ENCODE results near the gene SUMO3. TPM values are rescaled to one million over a fixed set of nuclear protein-coding genes. Genes with fewer than 3 reads are reported as not detected.

SUMO3 gene
- total and polyA plus RNA-seq, 2 of the 8 experiments (the other 6 are each of a cell fraction or from before 2014, with no cell fraction given): 96.8 to 101 TPM

GRCh38 chr21:44783020-44783696, 34.7 kb downstream of the SUMO3 start:
- Histone ChIP-seq H3K4me3 (ENCODE audit: extremely low read depth in 1 of 4, insufficient read depth in 2 of 4, low read depth in 3 of 4, low read length in 4 of 4) (no peak overlapping the region), H3K4ac (replicated peaks; ENCODE audit: insufficient read length, low read depth, low read length) (no peak overlapping the region), H3K4me1 (replicated peaks in 1 of 4; ENCODE audit: control insufficient read depth in 3 of 4, insufficient read depth in 4 of 4, low read length in 3 of 4) (no peaks in the 10 kb centered on the region), H4K8ac (ENCODE audit: extremely low read depth, insufficient read depth, low read length) (no peak overlapping the region), H3K56ac (replicated peaks; ENCODE audit: insufficient read length, low read depth, low read length) (no peak overlapping the region), H2BK120ac (replicated peaks; ENCODE audit: low read depth, low read length) (no peak overlapping the region), H3K4me2 (ENCODE audit: insufficient read depth in 1 of 2, low read depth in 2 of 2, low read length in 2 of 2) (no peak overlapping the region), H2BK5ac (ENCODE audit: low read depth, low read length) (no peak overlapping the region), H2AFZ (ENCODE audit: low read length) (no peak overlapping the region), H4K91ac (replicated peaks; ENCODE audit: insufficient read length, low read length) (no peak overlapping the region), H3K36me3 (ENCODE audit: control insufficient read depth in 2 of 4, insufficient read depth in 4 of 4, low read length in 3 of 4) (peaks cover 0 to 18% (median 4%) of the 10 kb centered on the region in 4 experiments; a peak in 5 of 8 replicates), H4K20me1 (replicated peaks in 1 of 2; ENCODE audit: control insufficient read depth in 1 of 2, insufficient read depth in 2 of 2, low read length in 2 of 2) (peaks cover 0 to 6% of the 10 kb centered on the region in 2 experiments), H3K79me1 (ENCODE audit: low read depth, low read length) (peaks cover 10% of the 10 kb centered on the region), H3K14ac (ENCODE audit: insufficient read length) (no peak overlapping the region), H3K27me3 (replicated peaks in 1 of 4; ENCODE audit: control insufficient read depth in 3 of 4, extremely low read depth in 1 of 4, insufficient read depth in 3 of 4, low read length in 3 of 4) (no peaks in the 10 kb centered on the region), H3K23ac (ENCODE audit: insufficient read length) (no peak overlapping the region), H3K23me2 (ENCODE audit: low read depth, low read length) (no peaks in the 10 kb centered on the region), H2BK15ac (ENCODE audit: low read length) (no peak overlapping the region), H2BK12ac (ENCODE audit: low read depth, low read length) (no peak overlapping the region), H3K79me2 (ENCODE audit: control insufficient read depth in 1 of 2, insufficient read depth in 2 of 2, low read length in 2 of 2) (peaks cover 0 to 89% of the 10 kb centered on the region in 2 experiments), H3K9ac (replicated peaks in 1 of 4; ENCODE audit: extremely low read depth in 1 of 4, low read depth in 3 of 4, low read length in 3 of 4) (no peak overlapping the region), H3K9me3 (ENCODE audit: insufficient read depth in 2 of 2, low read depth in 1 of 2, low read length in 1 of 2) (peaks cover 0 to 4% of the 10 kb centered on the region in 2 experiments; a peak in 1 of 4 replicates), H2AK5ac (ENCODE audit: low read depth, low read length) (no peak overlapping the region), H4K5ac (ENCODE audit: insufficient read length, low read depth, low read length) (no peak overlapping the region), H2BK20ac (ENCODE audit: low read length) (no peak overlapping the region), H3K18ac (ENCODE audit: extremely low read depth, low read length) (no peak overlapping the region), H3K27ac (ENCODE audit: low read depth, low read length) (no peak overlapping the region)
- ChIA-PET POLR2A (ENCODE audit: partially characterized antibody) (interaction anchor here (0.9 to 1.2 kb wide), 2 partner anchors 10 to 22 kb away, joined by 3 to 4 read pairs; no protein-coding TSS in a partner anchor), CTCF (ENCODE audit: partially characterized antibody) (interaction anchor here (0.6 to 3.3 kb wide), 8 partner anchors 10 to 273 kb away, joined by 3 to 24 read pairs (median 4); no protein-coding TSS in a partner anchor)
- WGBS, 2 experiments (ENCODE audit: extremely low coverage in 1 of 2, insufficient coverage in 1 of 2, insufficient read length in 1 of 2, insufficient replicate concordance in 2 of 2, low coverage in 1 of 2, low lambda C conversion rate in 2 of 2, missing lambda C conversion rate in 1 of 2): 91% methylated on average over 5 of the region's 5 CpGs; no CpG with 5 or more reads in 1 of the 2 experiments
- no peak for TF ChIP-seq POLR2AphosphoS5 (IDR thresholded peaks at IDR 0.05; ENCODE audit: low read depth, low read length)
- TF ChIP-seq RFX5 (IDR thresholded peaks at IDR 0.05; ENCODE audit: borderline replicate concordance, low read depth, low read length): peak; percentile 33; the same call in 1 of the 2 replicates
- no peak for DNase-seq (ENCODE audit: low read depth in 1 of 2, low spot score in 2 of 2)
- no peak for FAIRE-seq
